GM19328 (cell line): ENCODE results near the gene KCNS1.

Experiments
- ATAC-seq: cut with Tn5 transposase; IDR thresholded peaks from one replicate; pipeline ENCODE4 v1.9.1; 2021; ENCODE audit warnings: mild to moderate bottlenecking, moderate library complexity; ENCODE audit not compliant: unreplicated experiment

Gene KCNS1

GRCh38 chr20:45051204-45052060 lies 49.5 kb downstream of the KCNS1 start:
- ATAC-seq, result no peak

GRCh38 chr20:45049904-45050471 lies 50.9 kb downstream of the KCNS1 start:
- ATAC-seq, result no peak

- ATAC-seq, result no peak
These were observed 51.5 kb downstream of the KCNS1 start for GRCh38 chr20:45049438-45049837.

DNA sequence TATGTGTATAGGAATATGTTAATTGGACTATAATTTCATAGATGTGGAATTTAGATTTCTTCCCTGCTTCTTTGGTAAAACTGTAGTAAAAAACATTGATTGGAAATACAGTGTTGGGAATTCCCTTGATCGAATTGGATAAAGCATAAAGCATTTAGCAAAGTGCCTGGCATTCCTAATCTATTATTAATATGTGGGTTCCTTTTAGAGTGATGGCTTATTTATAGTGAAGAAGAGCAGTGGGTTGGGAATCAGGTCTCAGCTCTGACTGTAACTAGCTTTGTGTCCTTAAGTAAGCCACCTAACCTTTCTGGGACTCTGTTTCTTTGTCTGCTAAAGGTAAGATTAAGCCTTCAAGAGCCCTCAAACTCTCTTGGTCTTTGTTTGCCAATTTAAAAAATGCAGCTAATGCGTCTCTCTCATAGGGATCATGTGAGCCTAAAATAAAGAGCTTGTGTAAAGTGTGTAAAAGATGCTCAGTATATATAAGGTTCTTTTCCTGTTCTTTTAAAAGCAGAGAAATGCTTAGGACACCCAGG lies 53.3 kb downstream of the KCNS1 start:
- no peak for ATAC-seq

DNA sequence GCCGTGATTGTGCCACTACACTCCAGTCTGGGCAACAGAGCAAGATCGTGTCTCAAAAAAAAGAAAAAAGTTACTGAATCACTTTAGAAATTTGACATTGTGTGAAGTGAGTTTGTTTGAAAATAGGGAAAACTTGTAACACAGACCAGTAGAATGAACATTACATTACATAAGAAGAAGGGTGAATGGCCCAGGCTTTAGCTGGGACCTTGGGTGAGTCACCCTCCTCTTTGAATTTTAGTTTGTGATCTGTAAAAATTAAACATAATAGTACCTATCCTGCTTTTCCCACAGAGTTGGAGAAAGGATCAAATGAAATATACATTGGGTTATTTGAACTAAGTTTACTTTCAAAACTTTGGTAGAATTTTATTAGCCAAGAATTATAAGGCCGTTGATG lies 56.3 kb downstream of the KCNS1 start:
- ATAC-seq, result no peak

DNA sequence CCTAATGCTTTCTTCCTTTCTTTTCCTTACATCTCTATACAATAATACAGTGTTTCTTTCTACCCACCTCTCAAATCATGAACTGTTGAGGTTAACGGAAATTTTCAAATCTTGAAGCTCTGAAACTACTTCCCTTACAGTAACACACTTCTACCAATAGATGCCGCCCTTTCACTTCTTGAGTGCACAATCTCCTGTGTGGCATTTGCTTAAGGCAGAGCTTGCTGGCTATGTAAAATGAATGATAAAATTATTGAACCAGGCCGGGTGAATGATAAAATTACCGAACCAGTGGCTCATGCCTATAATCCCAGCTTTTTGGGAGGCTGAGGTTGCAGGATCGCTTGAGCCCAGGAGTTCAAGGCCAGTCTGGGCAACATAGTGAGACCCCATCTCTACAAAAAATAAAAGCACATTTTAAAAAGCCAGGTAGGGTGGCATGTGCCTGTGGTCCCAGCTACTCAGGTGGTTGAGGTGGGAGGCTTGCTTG lies 56.8 kb downstream of the KCNS1 start:
- ATAC-seq, result no peak

GRCh38 chr20:45042978-45043377 lies 57.9 kb downstream of the KCNS1 start:
- ATAC-seq, result no peak
